K562 (cell line): ENCODE measurements around the gene AIFM3. TPM values are rescaled to one million over a fixed set of nuclear protein-coding genes. Genes with fewer than 3 reads are reported as not detected.

Source experiments
- ARID1B ChIP-seq: fragments of 450-650 bp; IDR thresholded peaks from 2 replicates; pipeline ENCODE4 v1.6.1; 2016; ENCODE audit warnings: antibody characterized with exemption, mild to moderate bottlenecking, inconsistent platforms
- CXXC5 ChIP-seq: fragments of 250-450 bp; sonication (Bioruptor Pico); IDR thresholded peaks from 2 replicates; pipeline ENCODE4 v1.8.0; 2022; ENCODE audit warnings: inconsistent platforms, mild to moderate bottlenecking, moderate library complexity
- ETV1 ChIP-seq: fragments of 450-650 bp; conservative IDR thresholded peaks from 2 replicates; pipeline ENCODE4 v1.6.1; 2016; ENCODE audit warnings: missing genetic modification characterization, control low read depth, low read depth, missing compliant biosample characterization
- LARP7 ChIP-seq: fragments of 450-650 bp; IDR thresholded peaks from 2 replicates; pipeline ENCODE4 v1.6.1; 2016
- MCM5 ChIP-seq: fragments of 450-650 bp; IDR thresholded peaks from 2 replicates; pipeline ENCODE4 v1.6.1; 2016; ENCODE audit warnings: low read depth
- MEIS2 ChIP-seq: fragments of 450-650 bp; IDR thresholded peaks from 2 replicates; pipeline ENCODE4 v1.6.1; 2014; ENCODE audit warnings: mild to moderate bottlenecking; ENCODE audit not compliant: partially characterized antibody
- NELFE ChIP-seq: IDR thresholded peaks from 2 replicates; pipeline ENCODE4 v1.6.1; 2011; ENCODE audit warnings: mild to moderate bottlenecking; ENCODE audit not compliant: insufficient read depth, insufficient read length
- RAD21 ChIP-seq, 2 experiments: fragments of 250-450 bp in 1 of 2; fragments of 450-650 bp in 1 of 2; sonication (Bioruptor Pico) in 1 of 2; formaldehyde crosslinking in 1 of 2; IDR thresholded peaks in 1 of 2; conservative IDR thresholded peaks in 1 of 2; 2 replicates each; pipeline versions ENCODE4 v1.4.0 to v1.8.0; 2020 to 2022; ENCODE audit warnings: mild to moderate bottlenecking in 2 of 2, moderate library complexity in 1 of 2
- SMARCA4 ChIP-seq: fragments of 450-650 bp; IDR thresholded peaks from 2 replicates; pipeline ENCODE4 v1.6.1; 2016
- SMARCC2 ChIP-seq: fragments of 450-650 bp; IDR thresholded peaks from 2 replicates; pipeline ENCODE4 v1.6.1; 2017; ENCODE audit warnings: antibody characterized with exemption, moderate library complexity, mild to moderate bottlenecking, low read depth
- SRSF3 ChIP-seq: fragments of 200-400 bp; formaldehyde crosslinking; IDR thresholded peaks from 2 replicates; pipeline ENCODE4 v1.6.1; 2016; ENCODE audit warnings: mild to moderate bottlenecking, low read length, moderate library complexity; ENCODE audit not compliant: insufficient read depth
- TCFL5 ChIP-seq: fragments of 250-450 bp; sonication (Bioruptor Pico); conservative IDR thresholded peaks from 2 replicates; pipeline ENCODE4 v1.6.1; 2021; ENCODE audit warnings: mild to moderate bottlenecking, moderate library complexity, matching md5 sums
- ZNF133 ChIP-seq: fragments of 250-450 bp; sonication (Bioruptor Pico); IDR thresholded peaks from 2 replicates; pipeline ENCODE4 v1.4.0; 2020; ENCODE audit warnings: mild to moderate bottlenecking
- ZNF347 ChIP-seq: fragments of 450-650 bp; formaldehyde crosslinking; IDR thresholded peaks from 2 replicates; pipeline ENCODE4 v1.4.0; 2020; ENCODE audit warnings: low read depth, mild to moderate bottlenecking, moderate library complexity
- ZNF766 ChIP-seq: fragments of 200-800 bp; sonication (Bioruptor generic); conservative IDR thresholded peaks from 2 replicates; pipeline ENCODE4 v1.6.1; 2016; ENCODE audit warnings: missing genetic modification characterization, missing compliant biosample characterization
- polyA plus RNA-seq, 8 experiments: library from polyadenylated mRNA; depleted of rRNA in 4 of 8; stranded (reverse) in 5 of 8; unstranded in 3 of 8; fragments of >200 nt; fragmentation: Nextera tagmentation in 2 of 8; fragmentation: Illumina TruSeq in 1 of 8; extraction: Ambion mirVana in 2 of 8; extraction: Trizol in 1 of 8; gene quantifications; 2 replicates each; pipeline versions ENCODE4 v1.2.1 to v1.2.3, GENCODE V29; 2011 to 2014; ENCODE audit warnings: inconsistent platforms in 1 of 8, missing spikeins in 1 of 8
- total RNA-seq, 7 experiments: library from RNA; depleted of rRNA in 6 of 7; stranded (reverse); fragments of >200 nt in 6 of 7; fragmentation: Illumina TruSeq in 2 of 7; extraction: Trizol in 2 of 7; gene quantifications; 2 replicates each; pipeline versions ENCODE4 v1.2.1 to v1.2.3, GENCODE V29; 2011 to 2021; ENCODE audit warnings: low replicate concordance in 1 of 7
- TF ChIP-seq, protein P1 (sequence below): sonication (generic); formaldehyde crosslinking; IDR thresholded peaks from 2 replicates; pipeline ENCODE4 v1.8.1; 2023; ENCODE audit warnings: mild to moderate bottlenecking, missing genetic modification reagents
- TF ChIP-seq, protein P2 (sequence below): fragments of 450-650 bp; formaldehyde crosslinking; IDR thresholded peaks from 2 replicates; pipeline ENCODE4 v1.4.0; 2020; ENCODE audit warnings: mild to moderate bottlenecking, mixed read lengths
- TF ChIP-seq, protein P3 (sequence below): fragments of 450-650 bp; IDR thresholded peaks from 2 replicates; pipeline ENCODE4 v1.6.1; 2014; ENCODE audit warnings: low read depth, mild to moderate bottlenecking, moderate library complexity, borderline replicate concordance
- TF ChIP-seq, protein P4 (sequence below): IDR thresholded peaks from 2 replicates; pipeline ENCODE4 v1.6.1; 2011; ENCODE audit warnings: borderline replicate concordance, low read depth, mild to moderate bottlenecking, moderate library complexity, low read length; ENCODE audit not compliant: insufficient read depth, poor library complexity, severe bottlenecking

AIFM3 gene
- total and polyA plus RNA-seq, 9 of the 15 experiments (the other 6 are each of a cell fraction or from before 2014, with no cell fraction given): 0.03 to 0.20 (median 0.07) TPM; not detected in 1

DNA sequence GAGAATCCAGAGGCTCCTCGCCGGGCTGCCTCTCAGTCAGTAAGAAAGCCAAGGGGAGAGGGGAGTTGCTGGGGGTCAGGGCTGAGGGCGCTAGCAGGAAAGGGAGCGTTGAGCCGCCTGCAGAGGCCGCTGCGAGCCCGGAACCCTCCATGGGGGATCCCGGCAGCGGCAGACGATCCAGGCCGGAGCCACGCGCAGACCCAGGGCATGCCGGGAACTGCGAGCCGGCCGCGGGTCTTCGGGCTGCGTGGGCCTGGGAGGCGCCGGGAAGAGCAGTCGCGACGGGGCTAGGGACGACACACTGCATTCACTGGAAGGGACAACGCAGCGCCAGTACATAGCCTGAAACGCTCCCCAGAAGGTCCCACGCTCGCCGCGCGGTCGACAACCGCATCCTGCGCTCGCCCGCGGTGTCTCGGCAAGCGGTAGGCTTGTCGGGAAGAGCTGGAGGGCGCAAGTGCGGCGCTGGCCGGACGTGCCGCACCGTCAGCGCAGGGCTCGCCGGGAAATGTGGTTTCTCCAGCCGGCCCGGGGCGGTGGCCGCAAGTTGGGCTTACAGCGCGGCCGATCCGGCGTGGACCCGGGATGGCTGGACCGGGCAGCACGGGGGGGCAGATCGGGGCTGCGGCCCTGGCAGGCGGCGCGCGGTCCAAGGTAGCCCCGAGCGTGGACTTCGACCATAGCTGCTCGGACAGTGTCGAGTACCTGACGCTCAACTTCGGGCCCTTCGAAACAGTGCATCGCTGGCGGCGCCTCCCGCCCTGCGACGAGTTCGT is 14.9 kb downstream of the AIFM3 start, which contains the start of gene LZTR1 (continued):
- TF ChIP-seq, protein P1, sequence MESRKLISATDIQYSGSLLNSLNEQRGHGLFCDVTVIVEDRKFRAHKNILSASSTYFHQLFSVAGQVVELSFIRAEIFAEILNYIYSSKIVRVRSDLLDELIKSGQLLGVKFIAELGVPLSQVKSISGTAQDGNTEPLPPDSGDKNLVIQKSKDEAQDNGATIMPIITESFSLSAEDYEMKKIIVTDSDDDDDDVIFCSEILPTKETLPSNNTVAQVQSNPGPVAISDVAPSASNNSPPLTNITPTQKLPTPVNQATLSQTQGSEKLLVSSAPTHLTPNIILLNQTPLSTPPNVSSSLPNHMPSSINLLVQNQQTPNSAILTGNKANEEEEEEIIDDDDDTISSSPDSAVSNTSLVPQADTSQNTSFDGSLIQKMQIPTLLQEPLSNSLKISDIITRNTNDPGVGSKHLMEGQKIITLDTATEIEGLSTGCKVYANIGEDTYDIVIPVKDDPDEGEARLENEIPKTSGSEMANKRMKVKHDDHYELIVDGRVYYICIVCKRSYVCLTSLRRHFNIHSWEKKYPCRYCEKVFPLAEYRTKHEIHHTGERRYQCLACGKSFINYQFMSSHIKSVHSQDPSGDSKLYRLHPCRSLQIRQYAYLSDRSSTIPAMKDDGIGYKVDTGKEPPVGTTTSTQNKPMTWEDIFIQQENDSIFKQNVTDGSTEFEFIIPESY (CRISPR knock-in tag): no peak
- TF ChIP-seq SMARCA4: no peak
- no peak for TF ChIP-seq LARP7
- peak; percentile 97 for TF ChIP-seq RAD21 (CRISPR knock-in tag; conservative IDR thresholded peaks at IDR 0.05 in 1 of 2, IDR thresholded peaks at IDR 0.05 in 1 of 2)
- peak; percentile 89 for TF ChIP-seq TCFL5 (CRISPR knock-in tag)
- TF ChIP-seq CXXC5 (CRISPR knock-in tag): peak; percentile 100
- TF ChIP-seq ETV1: no peak
- TF ChIP-seq, protein P2, sequence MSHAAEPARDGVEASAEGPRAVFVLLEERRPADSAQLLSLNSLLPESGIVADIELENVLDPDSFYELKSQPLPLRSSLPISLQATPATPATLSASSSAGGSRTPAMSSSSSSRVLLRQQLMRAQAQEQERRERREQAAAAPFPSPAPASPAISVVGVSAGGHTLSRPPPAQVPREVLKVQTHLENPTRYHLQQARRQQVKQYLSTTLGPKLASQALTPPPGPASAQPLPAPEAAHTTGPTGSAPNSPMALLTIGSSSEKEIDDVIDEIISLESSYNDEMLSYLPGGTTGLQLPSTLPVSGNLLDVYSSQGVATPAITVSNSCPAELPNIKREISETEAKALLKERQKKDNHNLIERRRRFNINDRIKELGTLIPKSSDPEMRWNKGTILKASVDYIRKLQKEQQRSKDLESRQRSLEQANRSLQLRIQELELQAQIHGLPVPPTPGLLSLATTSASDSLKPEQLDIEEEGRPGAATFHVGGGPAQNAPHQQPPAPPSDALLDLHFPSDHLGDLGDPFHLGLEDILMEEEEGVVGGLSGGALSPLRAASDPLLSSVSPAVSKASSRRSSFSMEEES (CRISPR knock-in tag): peak; percentile 43
- TF ChIP-seq MEIS2: no peak
- TF ChIP-seq, protein P3, sequence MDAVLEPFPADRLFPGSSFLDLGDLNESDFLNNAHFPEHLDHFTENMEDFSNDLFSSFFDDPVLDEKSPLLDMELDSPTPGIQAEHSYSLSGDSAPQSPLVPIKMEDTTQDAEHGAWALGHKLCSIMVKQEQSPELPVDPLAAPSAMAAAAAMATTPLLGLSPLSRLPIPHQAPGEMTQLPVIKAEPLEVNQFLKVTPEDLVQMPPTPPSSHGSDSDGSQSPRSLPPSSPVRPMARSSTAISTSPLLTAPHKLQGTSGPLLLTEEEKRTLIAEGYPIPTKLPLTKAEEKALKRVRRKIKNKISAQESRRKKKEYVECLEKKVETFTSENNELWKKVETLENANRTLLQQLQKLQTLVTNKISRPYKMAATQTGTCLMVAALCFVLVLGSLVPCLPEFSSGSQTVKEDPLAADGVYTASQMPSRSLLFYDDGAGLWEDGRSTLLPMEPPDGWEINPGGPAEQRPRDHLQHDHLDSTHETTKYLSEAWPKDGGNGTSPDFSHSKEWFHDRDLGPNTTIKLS: no peak
- TF ChIP-seq ZNF766 (CRISPR knock-in tag): no peak
- TF ChIP-seq ZNF133 (CRISPR knock-in tag): peak; percentile 95
- TF ChIP-seq ARID1B: no peak
- TF ChIP-seq ZNF347: no peak; the same call in none of the 2 replicates
- TF ChIP-seq, protein P4, sequence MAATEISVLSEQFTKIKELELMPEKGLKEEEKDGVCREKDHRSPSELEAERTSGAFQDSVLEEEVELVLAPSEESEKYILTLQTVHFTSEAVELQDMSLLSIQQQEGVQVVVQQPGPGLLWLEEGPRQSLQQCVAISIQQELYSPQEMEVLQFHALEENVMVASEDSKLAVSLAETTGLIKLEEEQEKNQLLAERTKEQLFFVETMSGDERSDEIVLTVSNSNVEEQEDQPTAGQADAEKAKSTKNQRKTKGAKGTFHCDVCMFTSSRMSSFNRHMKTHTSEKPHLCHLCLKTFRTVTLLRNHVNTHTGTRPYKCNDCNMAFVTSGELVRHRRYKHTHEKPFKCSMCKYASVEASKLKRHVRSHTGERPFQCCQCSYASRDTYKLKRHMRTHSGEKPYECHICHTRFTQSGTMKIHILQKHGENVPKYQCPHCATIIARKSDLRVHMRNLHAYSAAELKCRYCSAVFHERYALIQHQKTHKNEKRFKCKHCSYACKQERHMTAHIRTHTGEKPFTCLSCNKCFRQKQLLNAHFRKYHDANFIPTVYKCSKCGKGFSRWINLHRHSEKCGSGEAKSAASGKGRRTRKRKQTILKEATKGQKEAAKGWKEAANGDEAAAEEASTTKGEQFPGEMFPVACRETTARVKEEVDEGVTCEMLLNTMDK: no peak
- no peak for TF ChIP-seq SMARCC2
- TF ChIP-seq NELFE: no peak
- TF ChIP-seq MCM5: no peak
- no peak for TF ChIP-seq SRSF3
